ENCODE measurements around the gene CYP4F22.

DNA sequence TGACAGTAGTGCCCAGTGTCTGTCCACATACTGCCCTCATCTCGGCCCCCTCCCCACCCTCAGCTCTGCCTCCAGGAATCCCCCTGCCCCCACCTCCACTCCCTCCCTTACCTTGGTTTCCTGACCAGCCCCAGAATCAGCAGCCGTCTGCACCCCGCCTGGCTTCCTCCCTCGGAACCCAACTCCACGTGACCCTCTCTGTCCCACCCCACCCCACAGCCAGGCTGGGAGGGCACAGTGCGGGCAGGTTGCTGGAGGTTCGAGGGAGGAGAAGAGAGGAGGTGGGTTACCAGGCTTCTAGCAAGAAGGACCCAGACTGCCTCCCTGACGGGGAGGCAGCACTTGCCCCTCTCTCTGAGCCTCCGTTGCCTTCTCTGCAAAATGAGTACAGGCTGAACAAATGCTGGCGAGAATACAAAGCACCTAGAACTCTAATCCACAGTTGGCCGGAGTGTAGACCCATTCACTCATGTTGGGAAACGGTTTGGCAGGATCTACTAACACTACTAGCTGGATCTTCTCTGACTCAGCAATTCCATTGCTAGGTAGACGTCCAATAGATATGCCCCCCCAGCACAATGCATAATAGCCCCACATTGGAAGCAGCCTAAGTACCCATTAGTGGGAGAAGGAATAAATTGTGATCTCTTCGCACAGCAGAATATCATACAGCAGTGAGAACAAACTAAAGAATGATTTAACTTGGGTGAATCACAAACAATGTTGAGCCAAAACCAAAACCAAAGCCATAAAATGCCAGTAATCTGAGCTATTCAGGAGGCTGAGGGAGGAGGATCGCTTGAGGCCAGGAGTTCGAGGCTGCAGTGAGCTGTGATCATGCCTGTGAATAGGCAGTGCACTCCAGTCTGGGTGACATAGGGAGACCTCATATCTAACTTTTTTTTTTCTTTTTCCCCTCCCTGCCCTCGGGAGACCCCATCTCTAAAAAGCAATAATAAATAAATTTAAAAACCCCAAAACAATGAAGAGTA lies 43.6 kb upstream of the CYP4F22 start, which contains the start of gene RASAL3:
- TF ChIP-seq, protein P1, sequence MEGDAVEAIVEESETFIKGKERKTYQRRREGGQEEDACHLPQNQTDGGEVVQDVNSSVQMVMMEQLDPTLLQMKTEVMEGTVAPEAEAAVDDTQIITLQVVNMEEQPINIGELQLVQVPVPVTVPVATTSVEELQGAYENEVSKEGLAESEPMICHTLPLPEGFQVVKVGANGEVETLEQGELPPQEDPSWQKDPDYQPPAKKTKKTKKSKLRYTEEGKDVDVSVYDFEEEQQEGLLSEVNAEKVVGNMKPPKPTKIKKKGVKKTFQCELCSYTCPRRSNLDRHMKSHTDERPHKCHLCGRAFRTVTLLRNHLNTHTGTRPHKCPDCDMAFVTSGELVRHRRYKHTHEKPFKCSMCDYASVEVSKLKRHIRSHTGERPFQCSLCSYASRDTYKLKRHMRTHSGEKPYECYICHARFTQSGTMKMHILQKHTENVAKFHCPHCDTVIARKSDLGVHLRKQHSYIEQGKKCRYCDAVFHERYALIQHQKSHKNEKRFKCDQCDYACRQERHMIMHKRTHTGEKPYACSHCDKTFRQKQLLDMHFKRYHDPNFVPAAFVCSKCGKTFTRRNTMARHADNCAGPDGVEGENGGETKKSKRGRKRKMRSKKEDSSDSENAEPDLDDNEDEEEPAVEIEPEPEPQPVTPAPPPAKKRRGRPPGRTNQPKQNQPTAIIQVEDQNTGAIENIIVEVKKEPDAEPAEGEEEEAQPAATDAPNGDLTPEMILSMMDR (IDR thresholded peaks at IDR 0.05): no peak
- no peak for TF ChIP-seq POLR2A (IDR thresholded peaks at IDR 0.05)
